Measurements from ENCODE around the gene ASIC1. TPM values are rescaled to one million over a fixed set of nuclear protein-coding genes. Genes with fewer than 3 reads are reported as not detected.
A peak's percentile ranks its signal among the peaks of the same experiment; 100 is the strongest.

Gene ASIC1
- total and polyA plus RNA-seq, 7 donors, result 0.20 to 0.82 (median 0.32) TPM

DNA sequence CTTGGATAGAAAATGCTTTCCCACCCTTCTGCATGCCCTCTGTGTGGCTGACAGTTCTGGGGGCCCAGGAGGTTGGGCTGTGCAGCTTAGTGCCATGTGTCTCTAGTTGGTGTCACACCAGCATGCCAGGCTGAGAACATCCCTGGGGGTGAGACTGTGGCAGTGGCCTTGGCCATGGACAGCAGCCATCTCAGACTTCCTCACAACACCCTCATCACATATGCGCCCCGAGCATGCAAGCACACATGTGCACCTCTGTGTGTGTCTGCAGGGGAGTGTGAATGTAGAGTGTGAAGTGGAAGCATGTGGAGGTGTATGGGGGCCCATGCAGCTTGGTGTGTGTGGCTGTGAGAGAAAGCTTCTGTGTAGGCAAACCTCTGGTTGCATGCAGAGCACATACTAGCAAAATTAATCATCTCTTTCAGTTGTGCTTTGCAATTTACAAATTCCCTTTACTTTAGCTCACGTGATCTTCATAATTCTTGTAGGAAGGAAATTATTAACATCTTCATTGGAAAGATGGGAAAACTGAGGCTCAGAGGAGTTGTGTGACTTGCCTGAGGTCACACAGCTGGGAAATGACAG lies 8.4 kb downstream of the ASIC1 start:
- DNase-seq, result no peak
- no peak for ATAC-seq
- H3K9me3 ChIP-seq, result no peaks in the 10 kb centered on the region
- 73 to 83% (median 80%) methylated on average over 3 of the region's 3 CpGs for WGBS, 3 donors
- H3K36me3 ChIP-seq (ENCODE audit: insufficient read depth in 1 of 2, low read depth in 1 of 2), result no peaks in the 10 kb centered on the region
- H3K4me1 ChIP-seq, result no peaks in the 10 kb centered on the region
- TF ChIP-seq, protein P1, sequence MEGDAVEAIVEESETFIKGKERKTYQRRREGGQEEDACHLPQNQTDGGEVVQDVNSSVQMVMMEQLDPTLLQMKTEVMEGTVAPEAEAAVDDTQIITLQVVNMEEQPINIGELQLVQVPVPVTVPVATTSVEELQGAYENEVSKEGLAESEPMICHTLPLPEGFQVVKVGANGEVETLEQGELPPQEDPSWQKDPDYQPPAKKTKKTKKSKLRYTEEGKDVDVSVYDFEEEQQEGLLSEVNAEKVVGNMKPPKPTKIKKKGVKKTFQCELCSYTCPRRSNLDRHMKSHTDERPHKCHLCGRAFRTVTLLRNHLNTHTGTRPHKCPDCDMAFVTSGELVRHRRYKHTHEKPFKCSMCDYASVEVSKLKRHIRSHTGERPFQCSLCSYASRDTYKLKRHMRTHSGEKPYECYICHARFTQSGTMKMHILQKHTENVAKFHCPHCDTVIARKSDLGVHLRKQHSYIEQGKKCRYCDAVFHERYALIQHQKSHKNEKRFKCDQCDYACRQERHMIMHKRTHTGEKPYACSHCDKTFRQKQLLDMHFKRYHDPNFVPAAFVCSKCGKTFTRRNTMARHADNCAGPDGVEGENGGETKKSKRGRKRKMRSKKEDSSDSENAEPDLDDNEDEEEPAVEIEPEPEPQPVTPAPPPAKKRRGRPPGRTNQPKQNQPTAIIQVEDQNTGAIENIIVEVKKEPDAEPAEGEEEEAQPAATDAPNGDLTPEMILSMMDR (IDR thresholded peaks at IDR 0.05), result no peak
- H3K27me3 ChIP-seq (ENCODE audit: insufficient read depth in 3 of 3, low read length in 2 of 3), result no peaks in the 10 kb centered on the region
- no peak overlapping the region for H3K27ac ChIP-seq
- H3K4me3 ChIP-seq, result no peak overlapping the region
- intact Hi-C loops (cut with DNase I), result no loop called here

- no peaks in the 10 kb centered on the region for H3K4me1 ChIP-seq
- H3K9me3 ChIP-seq, result no peaks in the 10 kb centered on the region
- no peaks in the 10 kb centered on the region for H3K27me3 ChIP-seq (ENCODE audit: insufficient read depth in 3 of 3, low read length in 2 of 3)
- WGBS, 3 donors, result 27 to 30% (median 27%) methylated on average over 5 of the region's 5 CpGs
- H3K36me3 ChIP-seq (ENCODE audit: insufficient read depth in 1 of 2, low read depth in 1 of 2), result no peaks in the 10 kb centered on the region
- no peak overlapping the region for H3K4me3 ChIP-seq
- TF ChIP-seq, protein P1 (IDR thresholded peaks at IDR 0.05), result no peak
- DNase-seq (no peak), ATAC-seq (peak in 1 of 4 donors; percentile 52)
- no peak overlapping the region for H3K27ac ChIP-seq
- intact Hi-C loops (cut with DNase I), result no loop called here
Observed at GRCh38 chr12:50066402-50066801, 9.0 kb downstream of the ASIC1 start.

GRCh38 chr12:50069069-50069468 lies 11.7 kb downstream of the ASIC1 start:
- TF ChIP-seq, protein P1 (IDR thresholded peaks at IDR 0.05), result no peak
- H3K27ac ChIP-seq, result no peak overlapping the region
- no peaks in the 10 kb centered on the region for H3K9me3 ChIP-seq
- WGBS, 3 donors, result 97 to 100% (median 97%) methylated on average over 5 of the region's 5 CpGs
- no peak for DNase-seq
- ATAC-seq, result no peak
- H3K36me3 ChIP-seq (ENCODE audit: insufficient read depth in 1 of 2, low read depth in 1 of 2), result no peaks in the 10 kb centered on the region
- no peaks in the 10 kb centered on the region for H3K27me3 ChIP-seq (ENCODE audit: insufficient read depth in 3 of 3, low read length in 2 of 3)
- intact Hi-C loops (cut with DNase I), result no loop called here
- no peaks in the 10 kb centered on the region for H3K4me1 ChIP-seq
- no peak overlapping the region for H3K4me3 ChIP-seq

DNA sequence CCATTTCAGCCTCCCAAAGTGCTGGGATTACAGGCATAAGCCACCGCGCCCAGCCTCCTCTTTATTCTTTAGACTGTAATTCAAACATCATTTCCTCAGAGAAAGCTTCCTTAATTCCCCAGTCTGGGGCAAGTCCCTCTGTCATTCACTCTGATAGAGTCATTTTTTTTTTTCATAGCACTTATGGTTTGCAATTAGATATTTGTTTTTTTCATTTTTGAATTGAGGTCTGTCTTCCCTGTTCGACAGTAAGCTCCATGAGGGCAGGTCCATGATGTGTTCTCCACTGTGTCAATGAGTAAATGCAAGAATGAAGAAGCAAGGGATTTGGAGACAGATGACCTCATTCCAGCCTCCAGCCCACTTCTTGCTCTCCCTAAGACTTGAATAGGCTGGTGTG lies 12.1 kb downstream of the ASIC1 start:
- Histone ChIP-seq H3K27me3 (ENCODE audit: insufficient read depth in 3 of 3, low read length in 2 of 3) (no peaks in the 10 kb centered on the region), H3K36me3 (ENCODE audit: insufficient read depth in 1 of 2, low read depth in 1 of 2) (no peaks in the 10 kb centered on the region), H3K4me1 (no peaks in the 10 kb centered on the region), H3K9me3 (no peaks in the 10 kb centered on the region), H3K4me3 (no peak overlapping the region), H3K27ac (no peak overlapping the region)
- no peak for ATAC-seq
- TF ChIP-seq, protein P1 (IDR thresholded peaks at IDR 0.05), result no peak
- DNase-seq, result no peak
- intact Hi-C loops (cut with DNase I), result no loop called here
- WGBS, 3 donors, result 97 to 100% (median 97%) methylated on average over 3 of the region's 3 CpGs
